Mesendoderm (in vitro differentiated cells): ENCODE measurements around the gene THSD7B.
"Not testable (repeated sequence)": the region's sequence is repeated elsewhere in the genome, so short reads cannot be mapped to it uniquely, and the experiment has no call there.

ENCODE experiments used
- DNase-seq: peaks from one replicate; pipeline ENCODE4 v3.0.0; 2013
- H2AK5ac ChIP-seq: 2 replicates; pipeline ENCODE4 v1.6.1; 2013; ENCODE audit warnings: low read length, inconsistent platforms
- H2BK120ac ChIP-seq: 2 replicates; pipeline ENCODE4 v1.6.1; 2013; ENCODE audit warnings: low read depth, mild to moderate bottlenecking, low read length, moderate library complexity, mixed read lengths
- H2BK15ac ChIP-seq: replicated peaks from 2 replicates; pipeline ENCODE4 v1.6.1; 2013; ENCODE audit warnings: low read depth, mild to moderate bottlenecking, moderate library complexity
- H2BK5ac ChIP-seq: 2 replicates; pipeline ENCODE4 v1.6.1; 2013; ENCODE audit warnings: low read length, inconsistent platforms
- H3K18ac ChIP-seq: 2 replicates; pipeline ENCODE4 v1.6.1; 2013; ENCODE audit warnings: mild to moderate bottlenecking, low read length, mixed read lengths
- H3K23ac ChIP-seq: one replicate; pipeline ENCODE4 v1.6.1; 2013; ENCODE audit warnings: low read length
- H3K27ac ChIP-seq: 2 replicates; pipeline ENCODE4 v1.5.1; 2013; ENCODE audit warnings: low read depth, mild to moderate bottlenecking, inconsistent platforms, low read length, moderate library complexity
- H3K27me3 ChIP-seq: 2 replicates; pipeline ENCODE4 v1.6.1; 2013; ENCODE audit warnings: low read length, control low read depth, mild to moderate bottlenecking, inconsistent platforms; ENCODE audit not compliant: insufficient read depth, poor library complexity
- H3K36me3 ChIP-seq: 2 replicates; pipeline ENCODE4 v1.6.1; 2013; ENCODE audit warnings: low read length, inconsistent platforms; ENCODE audit not compliant: control insufficient read depth, insufficient read depth
- H3K4ac ChIP-seq: one replicate; pipeline ENCODE4 v1.6.1; 2013; ENCODE audit warnings: low read depth, mild to moderate bottlenecking, low read length, moderate library complexity
- H3K4me1 ChIP-seq: 2 replicates; pipeline ENCODE4 v1.6.1; 2013; ENCODE audit warnings: low read depth, low read length, inconsistent platforms; ENCODE audit not compliant: control insufficient read depth
- H3K4me2 ChIP-seq: 2 replicates; pipeline ENCODE4 v1.6.1; 2013; ENCODE audit warnings: low read length
- H3K4me3 ChIP-seq: 2 replicates; pipeline ENCODE4 v1.5.1; 2013; ENCODE audit warnings: mild to moderate bottlenecking, low read length
- H3K56ac ChIP-seq: one replicate; pipeline ENCODE4 v1.6.1; 2013; ENCODE audit warnings: low read length
- H3K79me1 ChIP-seq: 2 replicates; pipeline ENCODE4 v1.6.1; 2013; ENCODE audit warnings: low read length, inconsistent platforms
- H3K79me2 ChIP-seq: 2 replicates; pipeline ENCODE4 v1.6.1; 2013; ENCODE audit warnings: mild to moderate bottlenecking, low read length; ENCODE audit not compliant: control insufficient read depth, insufficient read depth
- H3K9ac ChIP-seq: 2 replicates; pipeline ENCODE4 v1.6.1; 2013; ENCODE audit warnings: low read length, inconsistent platforms
- H4K5ac ChIP-seq: one replicate; pipeline ENCODE4 v1.6.1; 2013; ENCODE audit warnings: low read length
- H4K8ac ChIP-seq: one replicate; pipeline ENCODE4 v1.6.1; 2013; ENCODE audit warnings: low read depth, mild to moderate bottlenecking, control low read depth, low read length, moderate library complexity
- WGBS: extraction: QIAGEN DNeasy Blood & Tissue Kit; methylation state at CpG from one replicate; pipeline ENCODE4 v1.1.7; 2013; ENCODE audit warnings: low lambda C conversion rate, missing lambda C conversion rate; ENCODE audit not compliant: insufficient coverage; ENCODE audit errors: extremely low coverage; 5-methylcytosine and 5-hydroxymethylcytosine counted together

THSD7B gene

DNA sequence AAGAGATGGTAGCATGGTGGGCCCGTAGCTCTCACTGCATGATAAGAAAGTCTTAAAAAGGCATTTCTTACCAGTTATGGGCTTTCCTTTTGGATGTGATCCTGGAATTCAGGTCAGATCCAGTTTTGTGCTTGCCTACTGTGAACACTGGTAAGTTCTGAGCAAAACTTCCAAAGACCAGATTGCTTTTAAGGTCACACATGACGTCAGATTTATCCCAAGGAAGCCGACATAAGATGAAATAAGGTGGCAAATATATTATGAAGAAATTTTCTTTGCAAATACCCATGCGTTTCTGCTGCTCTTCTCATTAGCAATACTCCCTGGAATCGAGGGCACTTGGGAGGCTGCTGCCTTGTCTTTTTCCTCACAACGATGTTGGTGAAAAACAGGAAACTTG, 782.5 kb downstream of the THSD7B start:
- H3K9ac ChIP-seq: no peak overlapping the region
- H3K4me2 ChIP-seq: no peak overlapping the region
- H2BK5ac ChIP-seq: no peak overlapping the region
- no peak overlapping the region for H4K8ac ChIP-seq
- no peak for DNase-seq
- H3K23ac ChIP-seq: no peak overlapping the region
- no peak overlapping the region for H3K4me3 ChIP-seq
- WGBS: no CpG with 5 or more reads among the region's 6 CpGs
- H3K4ac ChIP-seq: no peak overlapping the region
- no peak overlapping the region for H3K18ac ChIP-seq
- no peaks in the 10 kb centered on the region for H3K79me2 ChIP-seq
- no peak overlapping the region for H2AK5ac ChIP-seq
- no peak overlapping the region for H2BK15ac ChIP-seq
- H3K27me3 ChIP-seq: no peaks in the 10 kb centered on the region
- no peak overlapping the region for H3K56ac ChIP-seq
- no peak overlapping the region for H4K5ac ChIP-seq
- no peaks in the 10 kb centered on the region for H3K36me3 ChIP-seq
- no peak overlapping the region for H2BK120ac ChIP-seq
- H3K27ac ChIP-seq: no peak overlapping the region
- no peaks in the 10 kb centered on the region for H3K79me1 ChIP-seq
- no peaks in the 10 kb centered on the region for H3K4me1 ChIP-seq

DNA sequence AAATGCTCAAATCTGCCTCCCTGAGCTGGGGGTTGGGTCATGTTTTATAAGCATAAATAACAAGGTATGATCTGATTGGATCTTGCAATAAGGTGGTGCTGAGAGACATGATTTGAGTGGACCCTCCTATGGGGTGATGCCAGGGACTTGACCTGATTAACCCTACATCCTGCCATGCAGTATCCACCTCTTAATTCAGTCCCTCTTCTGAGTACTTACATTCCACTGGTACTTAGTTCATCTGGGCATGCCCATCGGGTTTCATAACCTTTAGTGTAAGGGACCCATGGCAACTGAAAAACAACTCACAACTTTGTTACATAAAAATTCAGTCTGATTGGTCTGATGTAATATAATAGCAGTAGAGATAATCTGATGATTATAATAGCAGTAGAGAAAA, 801.0 kb downstream of the THSD7B start:
- no peaks in the 10 kb centered on the region for H3K79me2 ChIP-seq
- H2BK15ac ChIP-seq: no peak overlapping the region
- H3K36me3 ChIP-seq: no peaks in the 10 kb centered on the region
- no peaks in the 10 kb centered on the region for H3K4me1 ChIP-seq
- H3K4me3 ChIP-seq: no peak overlapping the region
- H3K9ac ChIP-seq: no peak overlapping the region
- no peak overlapping the region for H2BK120ac ChIP-seq
- H3K79me1 ChIP-seq: no peaks in the 10 kb centered on the region
- H4K8ac ChIP-seq: no peak overlapping the region
- H3K4ac ChIP-seq: no peak overlapping the region
- no peak overlapping the region for H2AK5ac ChIP-seq
- no peaks in the 10 kb centered on the region for H3K27me3 ChIP-seq
- H2BK5ac ChIP-seq: no peak overlapping the region
- H3K56ac ChIP-seq: no peak overlapping the region
- no peak overlapping the region for H3K23ac ChIP-seq
- no peak overlapping the region for H3K4me2 ChIP-seq
- H3K27ac ChIP-seq: no peak overlapping the region
- DNase-seq: no peak
- WGBS: no CpG with 5 or more reads among the region's 1 CpG
- H3K18ac ChIP-seq: no peak overlapping the region
- no peak overlapping the region for H4K5ac ChIP-seq

DNA sequence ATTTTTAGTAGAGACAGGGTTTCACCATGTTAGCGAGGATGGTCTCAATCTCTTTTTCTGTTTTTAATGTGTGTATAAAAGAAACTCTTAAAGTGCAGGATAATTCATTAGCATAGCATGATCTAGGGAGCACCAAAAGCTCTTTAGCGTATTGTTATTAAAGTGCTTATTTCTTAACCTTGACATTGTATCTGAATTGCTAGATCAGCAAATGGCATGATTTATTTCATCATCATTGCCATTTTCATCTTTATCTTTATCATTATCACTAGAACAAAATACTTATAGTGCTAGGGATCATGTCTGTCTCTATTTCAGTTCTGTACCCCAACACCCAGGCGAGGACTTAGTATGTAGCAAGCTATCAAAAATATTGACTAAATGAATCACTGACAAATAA, 805.1 kb downstream of the THSD7B start:
- no peak overlapping the region for H4K5ac ChIP-seq
- H3K56ac ChIP-seq: no peak overlapping the region
- H3K4ac ChIP-seq: no peak overlapping the region
- H2BK15ac ChIP-seq: no peak overlapping the region
- no peak overlapping the region for H2AK5ac ChIP-seq
- no peak overlapping the region for H3K9ac ChIP-seq
- WGBS: no CpG with 5 or more reads among the region's 3 CpGs
- no peak overlapping the region for H4K8ac ChIP-seq
- H3K23ac ChIP-seq: no peak overlapping the region
- H3K27me3 ChIP-seq: no peaks in the 10 kb centered on the region
- H3K36me3 ChIP-seq: no peaks in the 10 kb centered on the region
- H3K79me2 ChIP-seq: no peaks in the 10 kb centered on the region
- H3K18ac ChIP-seq: no peak overlapping the region
- no peaks in the 10 kb centered on the region for H3K4me1 ChIP-seq
- no peak overlapping the region for H3K4me2 ChIP-seq
- no peak for DNase-seq
- H2BK5ac ChIP-seq: no peak overlapping the region
- no peaks in the 10 kb centered on the region for H3K79me1 ChIP-seq
- no peak overlapping the region for H3K27ac ChIP-seq
- H3K4me3 ChIP-seq: no peak overlapping the region
- no peak overlapping the region for H2BK120ac ChIP-seq

DNA sequence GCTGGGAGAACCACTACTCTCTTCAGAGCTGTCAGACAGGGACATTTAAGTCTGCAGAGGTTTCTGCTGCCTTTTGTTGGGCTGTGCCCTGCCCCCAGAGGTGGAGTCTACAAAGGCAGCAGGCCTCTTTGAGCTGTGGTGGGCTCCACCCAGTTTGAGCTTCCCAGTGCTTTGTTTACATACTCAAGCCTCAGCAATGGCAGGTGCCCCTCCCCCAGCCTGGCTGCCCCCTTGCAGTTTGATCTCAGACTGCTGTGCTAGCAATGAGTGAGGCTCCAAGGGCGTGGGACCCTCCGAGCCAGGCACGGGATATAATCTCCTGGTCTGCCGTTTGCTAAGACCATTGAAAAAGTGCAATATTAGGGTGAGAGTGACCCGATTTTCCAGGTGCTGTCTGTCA, 822.5 kb downstream of the THSD7B start:
- DNase-seq, H3K4me1 ChIP-seq, H3K79me2 ChIP-seq, H3K18ac ChIP-seq, H2BK5ac ChIP-seq, H3K27me3 ChIP-seq, H2AK5ac ChIP-seq, H3K56ac ChIP-seq, H3K36me3 ChIP-seq, H4K5ac ChIP-seq, H3K23ac ChIP-seq, H3K4me3 ChIP-seq, H3K79me1 ChIP-seq, H2BK15ac ChIP-seq, H2BK120ac ChIP-seq, H3K27ac ChIP-seq, H3K4me2 ChIP-seq, H4K8ac ChIP-seq, H3K9ac ChIP-seq, H3K4ac ChIP-seq: not testable (repeated sequence)
- no CpG with 5 or more reads among the region's 5 CpGs for WGBS

DNA sequence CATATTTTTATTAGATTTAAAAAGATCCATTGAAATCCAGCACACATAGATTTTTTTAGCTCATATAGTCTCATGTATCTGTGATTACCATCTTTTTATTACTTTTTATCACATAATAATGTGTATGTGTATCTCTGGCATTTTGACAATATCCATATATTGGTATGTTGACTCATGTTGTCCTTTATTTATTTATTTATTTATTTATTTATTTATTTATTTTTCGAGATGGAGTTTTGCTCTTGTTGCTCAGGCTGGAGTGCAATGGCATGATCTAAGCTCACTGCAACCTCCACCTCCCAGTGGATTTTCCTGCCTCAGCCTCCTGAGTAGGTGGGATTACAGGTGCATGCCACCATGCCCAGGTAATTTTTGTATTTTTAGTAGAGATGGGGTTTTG, 823.2 kb downstream of the THSD7B start:
- not testable (repeated sequence) for H3K4ac ChIP-seq, H2BK15ac ChIP-seq, H3K79me2 ChIP-seq, H3K4me1 ChIP-seq, H3K4me3 ChIP-seq, H2BK5ac ChIP-seq, H3K23ac ChIP-seq, H3K79me1 ChIP-seq, DNase-seq, H3K27me3 ChIP-seq, H3K9ac ChIP-seq, H3K27ac ChIP-seq, H4K8ac ChIP-seq, H2BK120ac ChIP-seq, H3K18ac ChIP-seq, H3K56ac ChIP-seq, H2AK5ac ChIP-seq, H3K4me2 ChIP-seq, H3K36me3 ChIP-seq, H4K5ac ChIP-seq
- no CpG with 5 or more reads among the region's 1 CpG for WGBS

DNA sequence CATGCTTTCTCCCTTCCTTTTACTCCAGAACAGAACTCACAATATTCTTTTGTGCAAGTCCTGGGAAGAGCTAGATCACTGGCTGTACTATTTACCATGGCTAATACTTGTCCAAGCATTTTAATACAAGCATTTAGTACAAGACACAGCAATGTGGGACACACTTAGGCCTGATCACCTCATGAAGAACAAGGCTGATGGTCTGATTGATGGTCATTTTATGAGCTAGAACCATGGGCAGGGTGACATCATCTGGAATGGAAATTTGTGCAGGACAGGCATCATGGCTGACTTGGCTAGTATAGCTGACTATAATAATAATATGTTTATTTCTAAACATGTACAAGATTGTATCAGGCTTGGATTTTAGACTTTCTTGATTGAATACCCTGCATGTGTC, 824.8 kb downstream of the THSD7B start:
- Histone ChIP-seq H3K4me2 (no peak overlapping the region), H3K79me1 (no peaks in the 10 kb centered on the region), H3K36me3 (no peaks in the 10 kb centered on the region), H3K4me3 (no peak overlapping the region), H3K56ac (no peak overlapping the region), H3K79me2 (no peaks in the 10 kb centered on the region), H3K9ac (no peak overlapping the region), H2BK5ac (no peak overlapping the region), H3K18ac (no peak overlapping the region), H3K4me1 (no peaks in the 10 kb centered on the region), H3K23ac (no peak overlapping the region), H2BK15ac (no peak overlapping the region), H2BK120ac (no peak overlapping the region), H3K4ac (no peak overlapping the region), H3K27ac (no peak overlapping the region), H2AK5ac (no peak overlapping the region), H4K8ac (no peak overlapping the region), H4K5ac (no peak overlapping the region), H3K27me3 (no peaks in the 10 kb centered on the region)
- DNase-seq: no peak
